Mesendoderm (in vitro differentiated cells): Measurements from ENCODE around the gene CDK14.

Experiments
- DNase-seq: peaks from one replicate; pipeline ENCODE4 v3.0.0; 2013
- H2AK5ac ChIP-seq: 2 replicates; pipeline ENCODE4 v1.6.1; 2013; ENCODE audit warnings: low read length, inconsistent platforms
- H2BK120ac ChIP-seq: 2 replicates; pipeline ENCODE4 v1.6.1; 2013; ENCODE audit warnings: low read depth, mild to moderate bottlenecking, low read length, moderate library complexity, mixed read lengths
- H2BK15ac ChIP-seq: replicated peaks from 2 replicates; pipeline ENCODE4 v1.6.1; 2013; ENCODE audit warnings: low read depth, mild to moderate bottlenecking, moderate library complexity
- H2BK5ac ChIP-seq: 2 replicates; pipeline ENCODE4 v1.6.1; 2013; ENCODE audit warnings: low read length, inconsistent platforms
- H3K18ac ChIP-seq: 2 replicates; pipeline ENCODE4 v1.6.1; 2013; ENCODE audit warnings: mild to moderate bottlenecking, low read length, mixed read lengths
- H3K23ac ChIP-seq: one replicate; pipeline ENCODE4 v1.6.1; 2013; ENCODE audit warnings: low read length
- H3K27ac ChIP-seq: 2 replicates; pipeline ENCODE4 v1.5.1; 2013; ENCODE audit warnings: low read depth, mild to moderate bottlenecking, inconsistent platforms, low read length, moderate library complexity
- H3K27me3 ChIP-seq: 2 replicates; pipeline ENCODE4 v1.6.1; 2013; ENCODE audit warnings: low read length, control low read depth, mild to moderate bottlenecking, inconsistent platforms; ENCODE audit not compliant: insufficient read depth, poor library complexity
- H3K36me3 ChIP-seq: 2 replicates; pipeline ENCODE4 v1.6.1; 2013; ENCODE audit warnings: low read length, inconsistent platforms; ENCODE audit not compliant: control insufficient read depth, insufficient read depth
- H3K4ac ChIP-seq: one replicate; pipeline ENCODE4 v1.6.1; 2013; ENCODE audit warnings: low read depth, mild to moderate bottlenecking, low read length, moderate library complexity
- H3K4me1 ChIP-seq: 2 replicates; pipeline ENCODE4 v1.6.1; 2013; ENCODE audit warnings: low read depth, low read length, inconsistent platforms; ENCODE audit not compliant: control insufficient read depth
- H3K4me2 ChIP-seq: 2 replicates; pipeline ENCODE4 v1.6.1; 2013; ENCODE audit warnings: low read length
- H3K4me3 ChIP-seq: 2 replicates; pipeline ENCODE4 v1.5.1; 2013; ENCODE audit warnings: mild to moderate bottlenecking, low read length
- H3K56ac ChIP-seq: one replicate; pipeline ENCODE4 v1.6.1; 2013; ENCODE audit warnings: low read length
- H3K79me1 ChIP-seq: 2 replicates; pipeline ENCODE4 v1.6.1; 2013; ENCODE audit warnings: low read length, inconsistent platforms
- H3K79me2 ChIP-seq: 2 replicates; pipeline ENCODE4 v1.6.1; 2013; ENCODE audit warnings: mild to moderate bottlenecking, low read length; ENCODE audit not compliant: control insufficient read depth, insufficient read depth
- H3K9ac ChIP-seq: 2 replicates; pipeline ENCODE4 v1.6.1; 2013; ENCODE audit warnings: low read length, inconsistent platforms
- H4K5ac ChIP-seq: one replicate; pipeline ENCODE4 v1.6.1; 2013; ENCODE audit warnings: low read length
- H4K8ac ChIP-seq: one replicate; pipeline ENCODE4 v1.6.1; 2013; ENCODE audit warnings: low read depth, mild to moderate bottlenecking, control low read depth, low read length, moderate library complexity
- WGBS: extraction: QIAGEN DNeasy Blood & Tissue Kit; methylation state at CpG from one replicate; pipeline ENCODE4 v1.1.7; 2013; ENCODE audit warnings: low lambda C conversion rate, missing lambda C conversion rate; ENCODE audit not compliant: insufficient coverage; ENCODE audit errors: extremely low coverage; 5-methylcytosine and 5-hydroxymethylcytosine counted together

CDK14 gene

DNA sequence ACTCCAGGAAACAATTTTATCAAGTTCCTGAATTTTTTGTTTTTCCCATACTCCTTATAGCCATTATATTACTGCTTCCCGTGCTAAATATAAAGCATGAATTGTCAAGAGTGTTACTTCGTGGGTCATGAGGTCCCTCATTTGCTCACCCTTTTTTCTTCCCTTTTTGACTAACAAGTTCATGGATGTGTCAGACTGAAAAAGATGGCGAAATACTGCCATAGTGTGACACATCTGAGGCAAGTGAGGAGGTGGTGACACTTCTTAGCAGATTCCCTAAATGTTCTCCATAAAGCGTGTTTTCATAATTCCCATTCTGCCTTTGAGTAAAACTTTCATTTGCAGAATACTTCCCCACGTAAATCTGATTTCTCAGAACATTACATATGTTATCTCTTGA, 398.5 kb downstream of the CDK14 start:
- Histone ChIP-seq H3K4me3 (no peak overlapping the region), H3K4me1 (no peaks in the 10 kb centered on the region), H4K8ac (no peak overlapping the region), H2BK15ac (no peak overlapping the region), H3K79me2 (no peaks in the 10 kb centered on the region), H3K4ac (no peak overlapping the region), H4K5ac (no peak overlapping the region), H3K27ac (no peak overlapping the region), H2BK120ac (no peak overlapping the region), H3K4me2 (no peak overlapping the region), H3K9ac (no peak overlapping the region), H3K79me1 (no peaks in the 10 kb centered on the region), H3K27me3 (no peaks in the 10 kb centered on the region), H2BK5ac (no peak overlapping the region), H3K23ac (no peak overlapping the region), H2AK5ac (no peak overlapping the region), H3K18ac (no peak overlapping the region), H3K56ac (no peak overlapping the region), H3K36me3 (no peaks in the 10 kb centered on the region)
- no CpG with 5 or more reads among the region's 5 CpGs for WGBS
- DNase-seq, result no peak

DNA sequence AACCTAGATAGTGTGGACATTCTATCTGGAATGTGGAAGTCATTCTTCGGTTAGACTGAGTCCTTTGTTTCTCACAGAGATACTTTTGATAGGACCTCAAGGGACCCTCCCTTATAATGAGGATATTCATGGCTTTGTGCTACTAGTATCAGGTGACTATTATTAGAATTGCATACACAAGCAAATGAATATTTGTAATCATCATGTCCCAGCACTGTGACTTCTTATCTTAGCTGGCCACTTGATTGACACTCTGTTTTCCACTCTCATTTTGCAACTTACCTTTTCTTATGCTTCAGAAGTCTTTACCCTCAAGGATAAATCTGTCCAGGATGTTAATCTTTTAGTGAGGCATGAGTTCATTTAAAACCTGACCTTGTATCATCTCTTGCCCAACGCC, 399.9 kb downstream of the CDK14 start:
- Histone ChIP-seq H4K8ac (no peak overlapping the region), H3K4me1 (no peaks in the 10 kb centered on the region), H3K18ac (no peak overlapping the region), H3K79me1 (no peaks in the 10 kb centered on the region), H3K4ac (no peak overlapping the region), H2BK5ac (no peak overlapping the region), H3K56ac (no peak overlapping the region), H3K27me3 (no peaks in the 10 kb centered on the region), H3K23ac (no peak overlapping the region), H3K79me2 (no peaks in the 10 kb centered on the region), H3K27ac (no peak overlapping the region), H3K9ac (no peak overlapping the region), H3K4me2 (no peak overlapping the region), H2AK5ac (no peak overlapping the region), H2BK120ac (no peak overlapping the region), H3K4me3 (no peak overlapping the region), H3K36me3 (no peaks in the 10 kb centered on the region), H2BK15ac (no peak overlapping the region), H4K5ac (no peak overlapping the region)
- DNase-seq, result no peak
- no CpG with 5 or more reads among the region's 2 CpGs for WGBS

DNA sequence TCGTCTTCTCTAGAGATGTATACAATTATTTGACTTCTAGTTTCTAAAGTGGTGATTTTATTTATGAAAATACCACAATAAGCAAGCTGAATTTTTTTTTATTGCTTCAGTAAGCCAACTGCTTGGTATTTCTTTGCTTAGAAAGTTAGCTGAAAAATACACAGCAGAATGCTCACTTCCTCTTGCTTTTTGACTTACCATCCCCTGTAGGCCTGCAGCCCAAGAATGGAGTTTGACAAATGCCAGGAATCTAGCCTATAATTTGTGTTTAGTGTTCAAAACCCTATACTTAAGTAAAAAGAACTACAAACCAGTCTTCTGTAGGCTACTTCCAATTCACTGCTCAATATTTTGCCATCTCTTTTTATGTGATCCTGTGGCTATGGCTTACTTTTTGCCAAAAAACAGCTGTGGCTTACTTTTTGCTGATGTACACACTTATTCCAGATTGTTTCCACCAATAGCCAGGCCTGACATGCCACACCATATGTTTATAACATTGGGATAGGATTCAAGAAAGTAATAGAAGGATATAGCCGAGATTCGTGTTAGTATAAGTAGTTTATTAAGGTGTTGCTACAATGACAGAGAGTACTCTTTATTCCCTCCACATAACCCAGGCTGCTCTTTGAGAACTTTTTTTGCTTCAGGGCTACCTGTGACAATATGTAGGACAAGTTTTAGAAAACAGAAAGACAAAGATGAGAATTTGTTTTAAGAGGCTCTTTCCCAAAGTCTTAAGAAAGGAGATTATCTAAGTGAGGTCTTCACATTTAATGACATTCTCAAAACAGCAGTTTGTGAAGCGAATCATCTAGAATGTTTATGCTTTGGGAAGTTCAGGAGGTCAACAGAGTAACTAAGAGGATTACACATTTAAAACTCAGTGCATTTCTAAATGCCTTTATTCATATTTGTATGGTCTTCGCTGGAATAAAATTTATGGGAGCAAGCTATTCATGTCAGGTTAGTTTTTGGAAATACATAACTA, 404.2 kb downstream of the CDK14 start:
- Histone ChIP-seq H3K4me2 (no peak overlapping the region), H3K56ac (no peak overlapping the region), H2BK15ac (no peak overlapping the region), H2AK5ac (no peak overlapping the region), H3K27me3 (no peaks in the 10 kb centered on the region), H3K4me3 (no peak overlapping the region), H3K36me3 (no peaks in the 10 kb centered on the region), H3K4me1 (no peaks in the 10 kb centered on the region), H3K4ac (no peak overlapping the region), H3K27ac (no peak overlapping the region), H4K8ac (no peak overlapping the region), H3K23ac (no peak overlapping the region), H4K5ac (no peak overlapping the region), H3K18ac (no peak overlapping the region), H3K9ac (no peak overlapping the region), H3K79me1 (no peaks in the 10 kb centered on the region), H2BK120ac (no peak overlapping the region), H2BK5ac (no peak overlapping the region), H3K79me2 (no peaks in the 10 kb centered on the region)
- WGBS, result no CpG with 5 or more reads among the region's 5 CpGs
- no peak for DNase-seq

DNA sequence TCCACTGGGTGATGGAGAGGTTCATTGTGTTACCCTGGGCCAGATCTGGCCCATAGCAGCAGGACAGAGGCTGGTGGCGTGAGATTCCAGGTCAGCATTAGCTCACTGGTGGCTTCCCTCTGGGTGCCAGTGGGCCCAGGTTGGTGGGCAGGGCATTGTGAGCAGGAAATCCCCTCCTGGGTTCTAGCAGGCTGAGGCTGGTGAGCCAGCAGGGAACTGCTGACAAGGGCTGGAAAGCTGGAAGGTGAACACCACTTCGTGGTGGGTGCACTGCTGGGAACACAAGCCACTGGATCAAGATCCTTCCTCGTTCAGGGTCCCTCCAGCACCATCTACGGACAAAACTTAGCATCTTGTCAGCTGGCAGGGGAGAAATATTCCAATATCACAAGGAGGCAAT, 408.9 kb downstream of the CDK14 start:
- Histone ChIP-seq H3K4me2 (no peak overlapping the region), H3K4me1 (no peaks in the 10 kb centered on the region), H3K9ac (no peak overlapping the region), H4K5ac (no peak overlapping the region), H3K79me1 (no peaks in the 10 kb centered on the region), H3K4ac (no peak overlapping the region), H2BK5ac (no peak overlapping the region), H2AK5ac (no peak overlapping the region), H3K56ac (no peak overlapping the region), H3K79me2 (no peaks in the 10 kb centered on the region), H2BK120ac (no peak overlapping the region), H3K18ac (no peak overlapping the region), H3K27me3 (no peaks in the 10 kb centered on the region), H2BK15ac (no peak overlapping the region), H3K27ac (no peak overlapping the region), H4K8ac (no peak overlapping the region), H3K36me3 (no peaks in the 10 kb centered on the region), H3K23ac (no peak overlapping the region), H3K4me3 (no peak overlapping the region)
- WGBS, result no CpG with 5 or more reads among the region's 4 CpGs
- no peak for DNase-seq

DNA sequence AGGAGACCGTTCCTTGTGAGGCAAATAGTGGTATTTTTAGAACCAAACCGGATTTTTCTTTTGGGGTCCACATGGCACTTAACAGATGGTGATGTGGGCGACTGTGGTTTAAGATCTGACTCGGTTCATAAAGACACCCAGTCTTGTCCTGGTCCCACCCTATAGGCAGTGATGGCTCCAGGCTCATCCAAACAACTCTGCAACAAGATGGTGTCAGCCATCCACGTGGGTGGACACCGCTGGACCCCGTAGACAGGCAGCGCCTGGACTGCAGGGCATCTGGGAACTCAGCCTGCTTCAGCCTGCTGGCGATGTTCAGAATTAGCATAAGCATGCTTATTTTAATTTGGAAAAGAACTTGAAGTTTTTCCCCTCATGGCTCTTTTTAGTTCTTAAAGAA, 409.7 kb downstream of the CDK14 start:
- no peak overlapping the region for H2BK5ac ChIP-seq
- H4K5ac ChIP-seq, result no peak overlapping the region
- no peak overlapping the region for H4K8ac ChIP-seq
- H3K79me1 ChIP-seq, result no peaks in the 10 kb centered on the region
- no peak overlapping the region for H3K4ac ChIP-seq
- no peak overlapping the region for H3K9ac ChIP-seq
- no peak overlapping the region for H3K23ac ChIP-seq
- no peaks in the 10 kb centered on the region for H3K36me3 ChIP-seq
- no peaks in the 10 kb centered on the region for H3K27me3 ChIP-seq
- no CpG with 5 or more reads among the region's 9 CpGs for WGBS
- H3K4me2 ChIP-seq, result no peak overlapping the region
- no peaks in the 10 kb centered on the region for H3K4me1 ChIP-seq
- H3K18ac ChIP-seq, result no peak overlapping the region
- no peak overlapping the region for H2BK15ac ChIP-seq
- no peaks in the 10 kb centered on the region for H3K79me2 ChIP-seq
- no peak overlapping the region for H3K27ac ChIP-seq
- H2BK120ac ChIP-seq, result no peak overlapping the region
- no peak overlapping the region for H3K56ac ChIP-seq
- no peak overlapping the region for H2AK5ac ChIP-seq
- DNase-seq, result no peak
- H3K4me3 ChIP-seq, result no peak overlapping the region

DNA sequence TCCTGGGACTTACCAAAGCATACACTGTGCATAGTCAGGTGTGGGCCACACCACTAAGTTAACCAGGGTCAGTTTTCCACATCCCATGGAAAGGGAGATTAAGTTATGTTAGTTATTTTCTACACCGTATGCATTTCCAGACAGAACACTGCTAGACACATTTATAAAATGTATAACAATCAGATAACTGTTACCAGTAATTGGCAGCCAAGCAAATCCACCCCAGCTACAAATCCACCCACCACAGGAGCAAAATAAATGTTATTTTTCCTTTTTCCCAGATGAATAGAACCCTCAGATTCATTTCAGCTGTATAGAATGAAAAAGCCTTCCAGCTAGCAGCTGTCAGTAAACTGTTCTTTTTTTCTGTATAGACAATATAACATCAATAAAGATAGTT, 411.2 kb downstream of the CDK14 start:
- Histone ChIP-seq H3K23ac (no peak overlapping the region), H3K56ac (no peak overlapping the region), H3K27ac (no peak overlapping the region), H4K5ac (no peak overlapping the region), H2BK15ac (no peak overlapping the region), H3K9ac (no peak overlapping the region), H3K18ac (no peak overlapping the region), H3K27me3 (no peaks in the 10 kb centered on the region), H4K8ac (no peak overlapping the region), H2BK120ac (no peak overlapping the region), H3K79me1 (no peaks in the 10 kb centered on the region), H2AK5ac (no peak overlapping the region), H3K4me2 (no peak overlapping the region), H3K79me2 (no peaks in the 10 kb centered on the region), H3K36me3 (no peaks in the 10 kb centered on the region), H3K4me3 (no peak overlapping the region), H3K4ac (no peak overlapping the region), H2BK5ac (no peak overlapping the region), H3K4me1 (no peaks in the 10 kb centered on the region)
- WGBS, result no CpG with 5 or more reads among the region's 1 CpG
- DNase-seq, result no peak
